H1 (cell line): ENCODE measurements around the gene HMHB1. TPM values are rescaled to one million over a fixed set of nuclear protein-coding genes. Genes with fewer than 3 reads are reported as not detected.

ENCODE experiments used
- CTCF ChIA-PET: fragments of 300-600 bp; sonication (Branson Sonifier 250); formaldehyde crosslinking; loops from one replicate; lab custom pipeline; 2021; ENCODE audit not compliant: partially characterized antibody; lab: Charles Lee
- POLR2A ChIA-PET: fragments of 300-600 bp; sonication (Branson Sonifier 250); formaldehyde crosslinking; loops from one replicate; lab custom pipeline; 2021; ENCODE audit warnings: inconsistent platforms; ENCODE audit not compliant: partially characterized antibody; lab: Charles Lee
- DNase-seq, 2 experiments: peaks; one replicate each; pipeline versions ENCODE4 v3.0.0 to v3.0.0-alpha.2; 2010 to 2022; ENCODE audit warnings: low spot score in 2 of 2, low read depth in 1 of 2, mixed read lengths in 1 of 2
- FAIRE-seq: peaks from 2 replicates; lab custom pipeline; 2011; peaks lifted over from hg19 to GRCh38; lab: Jason Lieb, UNC
- H2AFZ ChIP-seq: 2 replicates; pipeline ENCODE4 v1.8.1; 2012; ENCODE audit warnings: low read length, inconsistent platforms
- H2AK5ac ChIP-seq: 2 replicates; pipeline ENCODE4 v1.6.1; 2013; ENCODE audit warnings: low read depth, low read length
- H2BK120ac ChIP-seq: replicated peaks from 2 replicates; pipeline ENCODE3; 2013; ENCODE audit warnings: low read depth, low read length, inconsistent platforms
- H2BK12ac ChIP-seq: 2 replicates; pipeline ENCODE4 v1.6.1; 2013; ENCODE audit warnings: low read depth, low read length
- H2BK15ac ChIP-seq: 2 replicates; pipeline ENCODE4 v1.6.1; 2013; ENCODE audit warnings: low read length
- H2BK20ac ChIP-seq: 2 replicates; pipeline ENCODE4 v1.6.1; 2013; ENCODE audit warnings: low read length
- H2BK5ac ChIP-seq: 2 replicates; pipeline ENCODE4 v1.6.1; 2013; ENCODE audit warnings: low read depth, low read length
- H3K14ac ChIP-seq: 2 replicates; pipeline ENCODE4 v1.6.1; 2013; ENCODE audit warnings: inconsistent platforms; ENCODE audit not compliant: insufficient read length
- H3K18ac ChIP-seq: 2 replicates; pipeline ENCODE4 v1.6.1; 2013; ENCODE audit warnings: low read length; ENCODE audit errors: extremely low read depth
- H3K23ac ChIP-seq: 2 replicates; pipeline ENCODE4 v1.6.1; 2013; ENCODE audit warnings: inconsistent platforms; ENCODE audit not compliant: insufficient read length
- H3K23me2 ChIP-seq: 2 replicates; pipeline ENCODE4 v1.6.1; 2013; ENCODE audit warnings: low read depth, low read length
- H3K27ac ChIP-seq: 2 replicates; pipeline ENCODE4 v1.6.1; 2011; ENCODE audit warnings: low read depth, low read length, inconsistent platforms
- H3K27me3 ChIP-seq, 4 experiments: replicated peaks in 1 of 4; 1 replicate in 1 of 4; 2 replicates in 3 of 4; pipeline versions ENCODE4 v1.6.1 to v1.8.1; 2011 to 2013; ENCODE audit warnings: low read length in 3 of 4, mild to moderate bottlenecking in 3 of 4, inconsistent platforms in 2 of 4, mixed read lengths in 2 of 4, moderate library complexity in 1 of 4; ENCODE audit not compliant: control insufficient read depth in 3 of 4, insufficient read depth in 3 of 4; ENCODE audit errors: extremely low read depth in 1 of 4
- H3K36me3 ChIP-seq, 4 experiments: 2 replicates each; pipeline versions ENCODE4 v1.6.1 to v1.8.1; 2011 to 2013; ENCODE audit warnings: mild to moderate bottlenecking in 4 of 4, low read length in 3 of 4, moderate library complexity in 2 of 4, control low read depth in 1 of 4, inconsistent platforms in 1 of 4; ENCODE audit not compliant: insufficient read depth in 4 of 4, control insufficient read depth in 2 of 4
- H3K4ac ChIP-seq: replicated peaks from 2 replicates; pipeline ENCODE3; 2013; ENCODE audit warnings: low read length, low read depth, mixed read lengths, inconsistent platforms; ENCODE audit not compliant: insufficient read length
- H3K4me1 ChIP-seq, 4 experiments: replicated peaks in 1 of 4; 1 replicate in 1 of 4; 2 replicates in 3 of 4; pipeline versions ENCODE4 v1.6.1 to v1.8.1; 2011 to 2013; ENCODE audit warnings: low read length in 3 of 4, inconsistent platforms in 2 of 4, mixed read lengths in 1 of 4; ENCODE audit not compliant: insufficient read depth in 4 of 4, control insufficient read depth in 3 of 4
- H3K4me2 ChIP-seq, 2 experiments: 2 replicates each; pipeline versions ENCODE4 v1.6.1 to v1.8.1; 2011 to 2013; ENCODE audit warnings: low read depth in 2 of 2, low read length in 2 of 2, control low read depth in 1 of 2, inconsistent platforms in 1 of 2, mild to moderate bottlenecking in 1 of 2; ENCODE audit not compliant: insufficient read depth in 1 of 2
- H3K4me3 ChIP-seq, 4 experiments: fragments of 200-600, 300-600 bp in 1 of 4; sonication (generic), shearing (Covaris generic), sonication (Bioruptor Twin) in 1 of 4; 2 replicates each; pipeline versions ENCODE4 v1.5.1 to v1.8.1; 2011 to 2016; ENCODE audit warnings: low read length in 4 of 4, low read depth in 3 of 4, control low read depth in 2 of 4, inconsistent platforms in 2 of 4, mild to moderate bottlenecking in 2 of 4, mixed read lengths in 1 of 4, moderate library complexity in 1 of 4; ENCODE audit not compliant: insufficient read depth in 2 of 4; ENCODE audit errors: extremely low read depth in 1 of 4
- H3K56ac ChIP-seq: replicated peaks from 2 replicates; pipeline ENCODE3; 2013; ENCODE audit warnings: low read depth, mild to moderate bottlenecking, mixed read lengths, low read length, inconsistent platforms; ENCODE audit not compliant: insufficient read length
- H3K79me1 ChIP-seq: 2 replicates; pipeline ENCODE4 v1.6.1; 2013; ENCODE audit warnings: low read depth, low read length, control low read depth
- H3K79me2 ChIP-seq, 2 experiments: 2 replicates each; pipeline versions ENCODE4 v1.6.1 to v1.8.1; 2012 to 2013; ENCODE audit warnings: low read length in 2 of 2, mild to moderate bottlenecking in 2 of 2, inconsistent platforms in 1 of 2; ENCODE audit not compliant: insufficient read depth in 2 of 2, control insufficient read depth in 1 of 2
- H3K9ac ChIP-seq, 4 experiments: replicated peaks in 1 of 4; 1 replicate in 1 of 4; 2 replicates in 3 of 4; pipeline versions ENCODE4 v1.6.1 to v1.8.1; 2011 to 2013; ENCODE audit warnings: low read depth in 3 of 4, low read length in 3 of 4, control low read depth in 2 of 4, mild to moderate bottlenecking in 2 of 4, moderate library complexity in 2 of 4, inconsistent platforms in 1 of 4; ENCODE audit errors: extremely low read depth in 1 of 4
- H3K9me3 ChIP-seq, 2 experiments: 2 replicates each; pipeline versions ENCODE4 v1.6.1 to v1.8.1; 2012 to 2013; ENCODE audit warnings: mild to moderate bottlenecking in 2 of 2, moderate library complexity in 2 of 2, control low read depth in 1 of 2, inconsistent platforms in 1 of 2, low read depth in 1 of 2, low read length in 1 of 2, mixed read lengths in 1 of 2; ENCODE audit not compliant: insufficient read depth in 2 of 2
- H4K20me1 ChIP-seq, 2 experiments: replicated peaks in 1 of 2; 2 replicates each; pipeline versions ENCODE3 to v1.8.1; 2011 to 2013; ENCODE audit warnings: inconsistent platforms in 2 of 2, low read length in 2 of 2, mild to moderate bottlenecking in 1 of 2; ENCODE audit not compliant: insufficient read depth in 2 of 2, control insufficient read depth in 1 of 2
- H4K5ac ChIP-seq: 2 replicates; pipeline ENCODE4 v1.6.1; 2013; ENCODE audit warnings: low read length, low read depth, mixed read lengths, inconsistent platforms; ENCODE audit not compliant: insufficient read length
- H4K8ac ChIP-seq: 2 replicates; pipeline ENCODE4 v1.8.0; 2013; ENCODE audit warnings: mild to moderate bottlenecking, moderate library complexity, low read length, inconsistent platforms; ENCODE audit not compliant: insufficient read depth; ENCODE audit errors: extremely low read depth
- H4K91ac ChIP-seq: replicated peaks from 2 replicates; pipeline ENCODE3; 2013; ENCODE audit warnings: low read length, mixed read lengths, inconsistent platforms; ENCODE audit not compliant: insufficient read length
- BRCA1 ChIP-seq: IDR thresholded peaks from 2 replicates; pipeline ENCODE4 v1.6.1; 2012; ENCODE audit warnings: low read depth, low read length, improper control_type of control experiment
- CHD2 ChIP-seq: IDR thresholded peaks from 2 replicates; pipeline ENCODE4 v1.6.1; 2012; ENCODE audit warnings: low read length, improper control_type of control experiment
- CREB1 ChIP-seq: IDR thresholded peaks from 2 replicates; pipeline ENCODE4 v1.6.1; 2012; ENCODE audit warnings: inconsistent platforms
- CTBP2 ChIP-seq: IDR thresholded peaks from 2 replicates; pipeline ENCODE4 v1.7.0; 2011; ENCODE audit warnings: borderline replicate concordance, mild to moderate bottlenecking, moderate library complexity, mixed read lengths, low read length; ENCODE audit not compliant: insufficient read depth, insufficient read length
- EP300 ChIP-seq, 2 experiments: IDR thresholded peaks; 1 replicate in 1 of 2; 2 replicates in 1 of 2; pipeline ENCODE4 v1.6.1; 2011 to 2012; ENCODE audit warnings: low read depth in 2 of 2, low read length in 2 of 2, mild to moderate bottlenecking in 2 of 2, borderline replicate concordance in 1 of 2, inconsistent platforms in 1 of 2, moderate library complexity in 1 of 2
- HDAC6 ChIP-seq: IDR thresholded peaks from one replicate; pipeline ENCODE4 v1.7.1; 2012; ENCODE audit warnings: low read depth, mild to moderate bottlenecking, inconsistent platforms, low read length, moderate library complexity
- KDM1A ChIP-seq: fragments of 200-600, 300-600 bp; sonication (generic); IDR thresholded peaks from 2 replicates; pipeline ENCODE4 v1.7.1; 2016; ENCODE audit warnings: mild to moderate bottlenecking, low read length, borderline replicate concordance
- KDM5A ChIP-seq: fragments of 200-600 bp; IDR thresholded peaks from 2 replicates; pipeline ENCODE4 v1.7.1; 2012; ENCODE audit warnings: mild to moderate bottlenecking, low read length, inconsistent platforms, mixed read lengths
- PHF8 ChIP-seq: fragments of 200-600 bp; sonication (generic); conservative IDR thresholded peaks from 2 replicates; pipeline ENCODE4 v1.7.1; 2012; ENCODE audit warnings: low read depth, mild to moderate bottlenecking, inconsistent platforms, low read length, moderate library complexity
- RBBP5 ChIP-seq: IDR thresholded peaks from 2 replicates; pipeline ENCODE4 v1.7.1; 2012; ENCODE audit warnings: low read depth, mild to moderate bottlenecking, inconsistent platforms, low read length, moderate library complexity, borderline replicate concordance
- RFX5 ChIP-seq: IDR thresholded peaks from 2 replicates; pipeline ENCODE4 v1.6.1; 2011; ENCODE audit warnings: low read depth, low read length, improper control_type of control experiment, borderline replicate concordance
- SP2 ChIP-seq: IDR thresholded peaks from 2 replicates; pipeline ENCODE4 v1.6.1; 2012; ENCODE audit warnings: mild to moderate bottlenecking, low read length, inconsistent platforms
- TBP ChIP-seq: IDR thresholded peaks from 2 replicates; pipeline ENCODE4 v1.6.1; 2011; ENCODE audit warnings: low read depth, low read length, improper control_type of control experiment
- WGBS, 2 experiments: shearing (Covaris generic) in 1 of 2; methylation state at CpG; one replicate each; pipeline versions ENCODE4 v1.1.6 to v1.1.7; 2013 to 2015; ENCODE audit warnings: low lambda C conversion rate in 2 of 2, mixed read lengths in 2 of 2, inconsistent platforms in 1 of 2, low coverage in 1 of 2, missing lambda C conversion rate in 1 of 2; ENCODE audit not compliant: insufficient replicate concordance in 2 of 2, insufficient coverage in 1 of 2, insufficient read length in 1 of 2; ENCODE audit errors: extremely low coverage in 1 of 2, missing lambda C conversion rate in 1 of 2; 5-methylcytosine and 5-hydroxymethylcytosine counted together
- polyA plus RNA-seq, 7 experiments: library from polyadenylated mRNA; depleted of rRNA in 3 of 7; stranded (reverse) in 5 of 7; unstranded in 2 of 7; fragments of >200 nt in 5 of 7; fragments of 200-250 nt in 2 of 7; gene quantifications; 1 replicate in 5 of 7; 2 replicates in 1 of 7; 4 replicates in 1 of 7; pipeline versions ENCODE4 v1.2.1 to v1.2.3, GENCODE V29; 2011 to 2013; ENCODE audit warnings: missing spikeins in 2 of 7, mixed read lengths in 2 of 7
- total RNA-seq: library from RNA; stranded (reverse); fragmentation: NEBNext Ultra II Directional; extraction: Animal tissue kit (Norgen Biotek cat#: 25700); gene quantifications from 2 replicates; pipeline ENCODE4 v1.2.1, GENCODE V29; 2021
- TF ChIP-seq, protein P1 (sequence below): IDR thresholded peaks from 2 replicates; pipeline ENCODE4 v1.6.1; 2011; ENCODE audit warnings: low read depth, mild to moderate bottlenecking, low read length; ENCODE audit not compliant: insufficient read depth

Gene HMHB1
- total and polyA plus RNA-seq, 2 of the 8 experiments (the other 6 are each of a cell fraction or from before 2014, with no cell fraction given) = not detected

DNA sequence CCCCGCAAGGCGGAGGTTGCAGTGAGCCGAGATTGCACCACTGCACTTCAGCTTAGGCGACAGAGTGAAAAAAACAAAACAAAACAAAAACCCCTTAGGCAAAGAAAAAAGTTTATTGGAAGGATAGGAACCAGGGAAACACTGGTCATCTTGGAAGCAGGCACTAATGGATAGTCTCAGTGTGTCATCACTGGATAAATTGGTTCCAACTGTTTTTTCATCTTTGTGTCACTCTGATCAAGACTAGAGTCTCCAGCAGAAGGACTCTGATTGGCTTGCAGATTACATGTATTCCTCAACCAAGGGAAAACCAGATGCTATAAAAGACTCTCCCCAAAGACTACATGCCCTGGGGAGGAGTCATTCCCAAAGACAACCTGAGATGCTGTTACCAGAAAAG is 35.0 kb upstream of the HMHB1 start:
- no peak overlapping the region for H4K5ac ChIP-seq
- no peak for DNase-seq
- TF ChIP-seq CHD2 (no peak), BRCA1 (no peak), EP300 (IDR thresholded peaks at IDR 0.05; ENCODE audit: borderline replicate concordance in 1 of 2, low read depth in 2 of 2, low read length in 2 of 2) (no peak), KDM5A (no peak), TBP (no peak), KDM1A (no peak), SP2 (no peak), PHF8 (no peak), HDAC6 (no peak), CTBP2 (no peak), RBBP5 (no peak), CREB1 (no peak), RFX5 (no peak)
- TF ChIP-seq, protein P1, sequence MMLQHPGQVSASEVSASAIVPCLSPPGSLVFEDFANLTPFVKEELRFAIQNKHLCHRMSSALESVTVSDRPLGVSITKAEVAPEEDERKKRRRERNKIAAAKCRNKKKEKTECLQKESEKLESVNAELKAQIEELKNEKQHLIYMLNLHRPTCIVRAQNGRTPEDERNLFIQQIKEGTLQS = no peak

More for the DNA sequence above, 35.0 kb upstream of the HMHB1 start:
- Histone ChIP-seq H3K9ac (no peak overlapping the region), H3K23me2 (peaks cover 2% of the 10 kb centered on the region; the same call in 1 of the 2 replicates), H2BK12ac (no peak overlapping the region), H3K18ac (no peak overlapping the region), H3K79me1 (no peaks in the 10 kb centered on the region), H2AFZ (no peak overlapping the region), H3K56ac (no peak overlapping the region), H2BK120ac (no peak overlapping the region), H2BK20ac (no peak overlapping the region), H3K9me3 (no peaks in the 10 kb centered on the region), H3K4me1 (peaks cover 0 to under 1% (median under 1%) of the 10 kb centered on the region in 4 experiments; a peak in 3 of 7 replicates), H3K4me3 (no peak overlapping the region), H3K4ac (no peak overlapping the region), H4K8ac (no peak overlapping the region), H4K91ac (no peak overlapping the region), H4K20me1 (no peaks in the 10 kb centered on the region), H2BK5ac (no peak overlapping the region), H2BK15ac (no peak overlapping the region), H3K36me3 (no peaks in the 10 kb centered on the region), H3K23ac (no peak overlapping the region), H2AK5ac (no peak overlapping the region), H3K27me3 (no peaks in the 10 kb centered on the region), H3K27ac (no peak overlapping the region), H3K14ac (no peak overlapping the region), H3K4me2 (no peak overlapping the region), H3K79me2 (no peaks in the 10 kb centered on the region)
- 97% methylated on average over 4 of the region's 4 CpGs; no CpG with 5 or more reads in 1 of the 2 experiments for WGBS, 2 experiments
- ChIA-PET POLR2A (interaction anchor here (0.8 kb wide), 1 partner anchor 48 kb away, joined by 3 read pairs; no protein-coding TSS in a partner anchor), CTCF (no interaction called here)
- FAIRE-seq = no peak
